Transverse colon (tissue), 4 donors: ENCODE data around the gene ADAM30.

ENCODE experiments used
- CTCF ChIP-seq, 5 experiments: fragments of 200-600 bp in 3 of 5; fragments of 450-650 bp in 2 of 5; sonication (generic) in 3 of 5; IDR thresholded peaks; 1 replicate in 2 of 5; 2 replicates in 3 of 5; pipeline ENCODE4 v1.5.1; 2016 to 2017; ENCODE audit warnings: antibody characterized with exemption in 5 of 5, inconsistent platforms in 3 of 5, mild to moderate bottlenecking in 2 of 5, moderate library complexity in 1 of 5
- POLR2AphosphoS5 ChIP-seq, 3 donors: sonication (generic); formaldehyde crosslinking; IDR thresholded peaks; one replicate each; pipeline ENCODE4 v1.6.1; 2016; ENCODE audit warnings: antibody characterized with exemption in 3 of 3

- no peak for TF ChIP-seq POLR2AphosphoS5 (IDR thresholded peaks at IDR 0.05)
- TF ChIP-seq CTCF (IDR thresholded peaks at IDR 0.05): no peak
Observed at GRCh38 chr1:119868176-119868575, 28.1 kb downstream of the ADAM30 start.
